Dendritic cell treated with granulocyte-macrophage colony-stimulating factor and Interleukin-4, amounts not matched to agents 40 ng/mL and 50 ng/mL, for 4 days (primary cell): Measurements from ENCODE around the gene SST.
"Not testable (repeated sequence)": the region's sequence is repeated elsewhere in the genome, so short reads cannot be mapped to it uniquely, and the experiment has no call there.

ENCODE experiments used
- H3K27ac Mint-ChIP-seq: one replicate; pipeline ENCODE4 v1.8.0; 2022; ENCODE audit warnings: mild to moderate bottlenecking, mixed read lengths
- H3K27me3 Mint-ChIP-seq: one replicate; pipeline ENCODE4 v1.8.0; 2022; ENCODE audit warnings: mild to moderate bottlenecking, mixed read lengths
- H3K36me3 Mint-ChIP-seq: one replicate; pipeline ENCODE4 v1.8.0; 2022; ENCODE audit warnings: low read depth, mixed read lengths
- H3K4me1 Mint-ChIP-seq: one replicate; pipeline ENCODE4 v1.8.0; 2022; ENCODE audit warnings: low read depth, mixed read lengths
- H3K4me3 Mint-ChIP-seq: one replicate; pipeline ENCODE4 v1.8.0; 2022; ENCODE audit warnings: mild to moderate bottlenecking, moderate library complexity, mixed read lengths
- H3K9me3 Mint-ChIP-seq: one replicate; pipeline ENCODE4 v1.8.0; 2022; ENCODE audit warnings: mixed read lengths
- intact Hi-C: fragments of 100-400 bp; cut with micrococcal nuclease; formaldehyde crosslinking; loops from one replicate; pipeline ENCODE4 v1.15.0; 2022

SST gene

GRCh38 chr3:187667526-187667925 is 2.7 kb downstream of the SST start:
- Mint-ChIP-seq H3K36me3 (no peaks in the 10 kb centered on the region), H3K4me1 (peaks cover 8% of the 10 kb centered on the region), H3K4me3 (no peak overlapping the region), H3K9me3 (peaks cover 8% of the 10 kb centered on the region), H3K27me3 (peaks cover 33% of the 10 kb centered on the region), H3K27ac (no peak overlapping the region)
- intact Hi-C loops: no loop called here

GRCh38 chr3:187665764-187666402 is 4.3 kb downstream of the SST start:
- Mint-ChIP-seq H3K27me3 (peaks cover 27% of the 10 kb centered on the region), H3K9me3 (peaks cover 9% of the 10 kb centered on the region), H3K36me3 (no peaks in the 10 kb centered on the region), H3K4me3 (no peak overlapping the region), H3K4me1 (peaks cover 8% of the 10 kb centered on the region), H3K27ac (no peak overlapping the region)
- intact Hi-C loops: no loop called here

- H3K36me3 Mint-ChIP-seq: no peaks in the 10 kb centered on the region
- H3K27me3 Mint-ChIP-seq: peaks cover 18% of the 10 kb centered on the region
- H3K4me3 Mint-ChIP-seq: no peak overlapping the region
- H3K27ac Mint-ChIP-seq: no peak overlapping the region
- peaks cover 9% of the 10 kb centered on the region for H3K9me3 Mint-ChIP-seq
- intact Hi-C loops: no loop called here
- H3K4me1 Mint-ChIP-seq: peaks cover 8% of the 10 kb centered on the region
Observed at GRCh38 chr3:187665010-187665409, 5.2 kb downstream of the SST start.

GRCh38 chr3:187662848-187663409 is 7.3 kb downstream of the SST start:
- no peak overlapping the region for H3K27ac Mint-ChIP-seq
- no peak overlapping the region for H3K4me3 Mint-ChIP-seq
- peaks cover 7% of the 10 kb centered on the region for H3K27me3 Mint-ChIP-seq
- H3K36me3 Mint-ChIP-seq: no peaks in the 10 kb centered on the region
- H3K9me3 Mint-ChIP-seq: peaks cover 9% of the 10 kb centered on the region
- H3K4me1 Mint-ChIP-seq: peaks cover 8% of the 10 kb centered on the region
- intact Hi-C loops: no loop called here

- intact Hi-C loops: no loop called here
- Mint-ChIP-seq H3K36me3 (no peaks in the 10 kb centered on the region), H3K9me3 (peaks cover 9% of the 10 kb centered on the region), H3K27ac (no peak overlapping the region), H3K4me3 (no peak overlapping the region), H3K27me3 (peaks cover 4% of the 10 kb centered on the region), H3K4me1 (peaks cover 8% of the 10 kb centered on the region)
Observed at GRCh38 chr3:187661267-187661666, 8.9 kb downstream of the SST start.

- Mint-ChIP-seq H3K9me3 (peaks cover 6% of the 10 kb centered on the region), H3K36me3 (no peaks in the 10 kb centered on the region), H3K4me1 (no peaks in the 10 kb centered on the region), H3K4me3 (no peak overlapping the region), H3K27ac (no peak overlapping the region), H3K27me3 (peaks cover 32% of the 10 kb centered on the region)
- intact Hi-C loops: no loop called here
Observed at GRCh38 chr3:187651282-187651681, 18.9 kb downstream of the SST start.

- no peak overlapping the region for H3K27ac Mint-ChIP-seq
- H3K4me1 Mint-ChIP-seq: no peaks in the 10 kb centered on the region
- H3K9me3 Mint-ChIP-seq: peaks cover under 1% of the 10 kb centered on the region
- H3K36me3 Mint-ChIP-seq: no peaks in the 10 kb centered on the region
- no peak overlapping the region for H3K4me3 Mint-ChIP-seq
- peaks cover 28% of the 10 kb centered on the region for H3K27me3 Mint-ChIP-seq
- intact Hi-C loops: no loop called here
Observed at GRCh38 chr3:187648177-187648576, 22.0 kb downstream of the SST start.

GRCh38 chr3:187646906-187647660 is 23.1 kb downstream of the SST start:
- Mint-ChIP-seq H3K36me3 (no peaks in the 10 kb centered on the region), H3K4me1 (no peaks in the 10 kb centered on the region), H3K4me3 (no peak overlapping the region), H3K9me3 (no peaks in the 10 kb centered on the region), H3K27me3 (peaks cover 26% of the 10 kb centered on the region), H3K27ac (no peak overlapping the region)
- intact Hi-C loops: no loop called here

- H3K27ac Mint-ChIP-seq, H3K36me3 Mint-ChIP-seq, intact Hi-C loops, H3K4me3 Mint-ChIP-seq, H3K4me1 Mint-ChIP-seq, H3K9me3 Mint-ChIP-seq: not testable (repeated sequence)
- peaks cover 20% of the 10 kb centered on the region for H3K27me3 Mint-ChIP-seq
Observed at GRCh38 chr3:187645379-187645778, 24.8 kb downstream of the SST start.

- Mint-ChIP-seq H3K9me3 (no peaks in the 10 kb centered on the region), H3K4me3 (no peak overlapping the region), H3K27ac (no peak overlapping the region), H3K27me3 (peaks cover 20% of the 10 kb centered on the region), H3K4me1 (no peaks in the 10 kb centered on the region), H3K36me3 (no peaks in the 10 kb centered on the region)
- intact Hi-C loops: no loop called here
Observed at GRCh38 chr3:187642861-187643260, 27.3 kb downstream of the SST start.

- H3K27ac Mint-ChIP-seq: no peak overlapping the region
- H3K27me3 Mint-ChIP-seq: peaks cover 15% of the 10 kb centered on the region
- intact Hi-C loops: no loop called here
Observed at GRCh38 chr3:187641320-187642016, 28.7 kb downstream of the SST start.

GRCh38 chr3:187640569-187641059 is 29.6 kb downstream of the SST start:
- Mint-ChIP-seq H3K9me3 (no peaks in the 10 kb centered on the region), H3K36me3 (no peaks in the 10 kb centered on the region), H3K4me1 (no peaks in the 10 kb centered on the region), H3K27me3 (peaks cover 17% of the 10 kb centered on the region), H3K4me3 (no peak overlapping the region), H3K27ac (no peak overlapping the region)
- intact Hi-C loops: no loop called here

More at GRCh38 chr3:187641320-187642016, 28.7 kb downstream of the SST start:
- no peaks in the 10 kb centered on the region for H3K9me3 Mint-ChIP-seq
- H3K4me3 Mint-ChIP-seq: no peak overlapping the region
- no peaks in the 10 kb centered on the region for H3K4me1 Mint-ChIP-seq
- no peaks in the 10 kb centered on the region for H3K36me3 Mint-ChIP-seq

GRCh38 chr3:187639927-187640568 is 30.1 kb downstream of the SST start:
- H3K4me1 Mint-ChIP-seq: no peaks in the 10 kb centered on the region
- no peaks in the 10 kb centered on the region for H3K36me3 Mint-ChIP-seq
- H3K9me3 Mint-ChIP-seq: no peaks in the 10 kb centered on the region
- H3K27ac Mint-ChIP-seq: no peak overlapping the region
- peaks cover 12% of the 10 kb centered on the region for H3K27me3 Mint-ChIP-seq
- H3K4me3 Mint-ChIP-seq: no peak overlapping the region
- intact Hi-C loops: no loop called here
